A549 (cell line): ENCODE measurements around the gene XKR7. TPM values are rescaled to one million over a fixed set of nuclear protein-coding genes. Genes with fewer than 3 reads are reported as not detected.
A peak's percentile ranks its signal among the peaks of the same experiment; 100 is the strongest.
"Not testable (repeated sequence)": the region's sequence is repeated elsewhere in the genome, so short reads cannot be mapped to it uniquely, and the experiment has no call there.

Experiments used
- ATAC-seq, 2 experiments: fragments of 200-7000 bp in 1 of 2; fragments of >200 bp in 1 of 2; cut with Nextera tagmentation in 1 of 2; cut with Tn5 transposase in 1 of 2; 3 replicates each; pipeline versions ENCODE4 v1.8.0 to v1.9.1; 2018 to 2020; ENCODE audit warnings: mild to moderate bottlenecking in 1 of 2, moderate library complexity in 1 of 2
- CTCF ChIA-PET: fragments of 300-600 bp; sonication (Branson Sonifier 250); formaldehyde crosslinking; extraction: SDS; loops from one replicate; lab custom pipeline; 2021; ENCODE audit warnings: antibody characterized with exemption, inconsistent platforms; lab: Yijun Ruan, JAX
- POLR2A ChIA-PET: fragments of 350-600 bp; formaldehyde crosslinking; extraction: SDS; loops from one replicate; lab custom pipeline; 2021; ENCODE audit warnings: antibody characterized with exemption, inconsistent platforms; lab: Yijun Ruan, JAX
- DNase-seq, 2 experiments: peaks; one replicate each; pipeline versions ENCODE4 v3.0.0 to v3.0.0-alpha.2; 2011 to 2016; ENCODE audit warnings: low read depth in 1 of 2, low spot score in 1 of 2
- FAIRE-seq: peaks from 2 replicates; lab custom pipeline; 2011; peaks lifted over from hg19 to GRCh38; lab: Jason Lieb, UNC
- H3K27ac ChIP-seq, 2 experiments: fragments of >200 bp; sonication (Bioruptor Twin); formaldehyde crosslinking; 3 replicates each; pipeline ENCODE4 v1.5.1; 2016 to 2017
- H3K4me1 ChIP-seq: fragments of >200 bp; sonication (Bioruptor Twin); formaldehyde crosslinking; 3 replicates; pipeline ENCODE4 v1.6.1; 2016
- H3K4me2 ChIP-seq: fragments of >200 bp; sonication (Bioruptor Twin); formaldehyde crosslinking; 3 replicates; pipeline ENCODE4 v1.6.1; 2016
- H3K4me3 ChIP-seq: fragments of >200 bp; sonication (Bioruptor Twin); formaldehyde crosslinking; 3 replicates; pipeline ENCODE4 v1.5.1; 2016
- H3K9me3 ChIP-seq: fragments of >200 bp; sonication (Bioruptor Twin); formaldehyde crosslinking; 3 replicates; pipeline ENCODE4 v1.6.1; 2016
- BHLHE40 ChIP-seq: IDR thresholded peaks from 2 replicates; pipeline ENCODE4 v1.6.1; 2012; ENCODE audit warnings: low read depth, low read length, inconsistent platforms
- CBX8 ChIP-seq: fragments of 200-600 bp; sonication (generic); IDR thresholded peaks from 2 replicates; pipeline ENCODE4 v1.6.1; 2016
- CTCF ChIP-seq: fragments of >200 bp; sonication (Bioruptor Twin); formaldehyde crosslinking; IDR thresholded peaks from 3 replicates; pipeline ENCODE4 v1.5.1; 2016
- E2F6 ChIP-seq: IDR thresholded peaks from 2 replicates; pipeline ENCODE4 v1.6.1; 2012; ENCODE audit warnings: low read depth, borderline replicate concordance
- EHF ChIP-seq: fragments of 250-450 bp; sonication (Bioruptor Pico); IDR thresholded peaks from 2 replicates; pipeline ENCODE4 v1.5.0; 2020; ENCODE audit warnings: mild to moderate bottlenecking
- ELK1 ChIP-seq: fragments of 150-350 bp; IDR thresholded peaks from 2 replicates; pipeline ENCODE4 v1.6.1; 2014; ENCODE audit warnings: low read depth, mild to moderate bottlenecking, low read length
- ESRRA ChIP-seq: fragments of 150-350 bp; IDR thresholded peaks from 2 replicates; pipeline ENCODE4 v1.6.1; 2014; ENCODE audit warnings: mild to moderate bottlenecking, low read length, borderline replicate concordance
- FOSL2 ChIP-seq, 2 experiments: fragments of 450-650 bp in 1 of 2; fragments of >200 bp in 1 of 2; sonication (Bioruptor Twin) in 1 of 2; formaldehyde crosslinking; IDR thresholded peaks; 2 replicates each; pipeline versions ENCODE4 v1.5.0 to v1.6.1; 2016 to 2020; ENCODE audit warnings: mild to moderate bottlenecking in 1 of 2, moderate library complexity in 1 of 2
- HEYL ChIP-seq: fragments of 250-450 bp; sonication (Bioruptor Pico); IDR thresholded peaks from 2 replicates; pipeline ENCODE4 v1.8.0; 2021; ENCODE audit warnings: mild to moderate bottlenecking, moderate library complexity
- HMGXB4 ChIP-seq: fragments of 250-450 bp; sonication (Bioruptor Pico); IDR thresholded peaks from 2 replicates; pipeline ENCODE4 v1.5.0; 2021; ENCODE audit warnings: mild to moderate bottlenecking, moderate library complexity, borderline replicate concordance
- HOXA7 ChIP-seq: fragments of 250-450 bp; sonication (Bioruptor Pico); IDR thresholded peaks from 2 replicates; pipeline ENCODE4 v1.5.0; 2020; ENCODE audit warnings: mild to moderate bottlenecking, moderate library complexity
- JUN ChIP-seq, 2 experiments: fragments of >200 bp; sonication (Bioruptor Twin); formaldehyde crosslinking; IDR thresholded peaks; 2 replicates in 1 of 2; 3 replicates in 1 of 2; pipeline ENCODE4 v1.6.1; 2016 to 2017
- MAX ChIP-seq: IDR thresholded peaks from 2 replicates; pipeline ENCODE4 v1.6.1; 2012
- MYC ChIP-seq: IDR thresholded peaks from 2 replicates; pipeline ENCODE4 v1.6.1; 2012; ENCODE audit warnings: mild to moderate bottlenecking, inconsistent platforms, low read length, improper control_type of control experiment, borderline replicate concordance
- NR3C1 ChIP-seq: fragments of >200 bp; sonication (Bioruptor Twin); formaldehyde crosslinking; IDR thresholded peaks from 3 replicates; pipeline ENCODE4 v1.6.1; 2017
- POLR2A ChIP-seq: IDR thresholded peaks from 2 replicates; pipeline ENCODE4 v1.6.1; 2012; ENCODE audit warnings: mild to moderate bottlenecking, low read length
- RAD21 ChIP-seq, 2 experiments: fragments of >200 bp in 1 of 2; sonication (Bioruptor Twin) in 1 of 2; formaldehyde crosslinking in 1 of 2; IDR thresholded peaks in 1 of 2; conservative IDR thresholded peaks in 1 of 2; 2 replicates in 1 of 2; 3 replicates in 1 of 2; pipeline ENCODE4 v1.6.1; 2012 to 2018; ENCODE audit warnings: inconsistent platforms in 1 of 2
- SMC3 ChIP-seq: fragments of >200 bp; sonication (Bioruptor Twin); formaldehyde crosslinking; IDR thresholded peaks from 3 replicates; pipeline ENCODE4 v1.6.1; 2018; ENCODE audit warnings: inconsistent platforms
- TP53 ChIP-seq: fragments of 250-450 bp; sonication (Bioruptor Pico); IDR thresholded peaks from 2 replicates; pipeline ENCODE4 v1.5.0; 2021; ENCODE audit warnings: mild to moderate bottlenecking, moderate library complexity
- ZC3H11A ChIP-seq: fragments of 450-650 bp; IDR thresholded peaks from 2 replicates; pipeline ENCODE4 v1.6.1; 2014; ENCODE audit warnings: antibody characterized with exemption, mild to moderate bottlenecking
- ZNF302 ChIP-seq: fragments of 250-450 bp; sonication (Bioruptor Pico); IDR thresholded peaks from 2 replicates; pipeline ENCODE4 v1.9.0; 2021; ENCODE audit warnings: inconsistent platforms, mild to moderate bottlenecking, moderate library complexity
- WGBS: methylation state at CpG from one replicate; pipeline ENCODE4 v1.1.6; 2017; ENCODE audit errors: missing lambda C conversion rate; 5-methylcytosine and 5-hydroxymethylcytosine counted together
- polyA plus RNA-seq, 4 experiments: library from polyadenylated mRNA; depleted of rRNA in 3 of 4; stranded (reverse); fragments of >200 nt; fragmentation: RNase III in 1 of 4; extraction: RNeasy Plus Mini Kit Qiagen cat#74134 plus additional on column Dnase treatment in 1 of 4; gene quantifications; 2 replicates in 3 of 4; 3 replicates in 1 of 4; pipeline ENCODE4 v1.2.3, GENCODE V29; 2011 to 2017

Gene XKR7
- polyA plus RNA-seq, 2 of the 4 experiments (the other 2 are of a cell fraction), result 0.01 TPM; not detected in 1

GRCh38 chr20:32031007-32031958 lies 63.3 kb downstream of the XKR7 start:
- H3K4me3 ChIP-seq, result peak overlapping the region; percentile 24
- no peak for FAIRE-seq
- no peaks in the 10 kb centered on the region; the same call in 1 of the 3 replicates for H3K4me1 ChIP-seq
- WGBS, result 26% methylated on average over 36 of the region's 59 CpGs
- DNase-seq, result peak; percentile 86 to 89
- H3K9me3 ChIP-seq, result no peaks in the 10 kb centered on the region
- peak overlapping the region in 1 of 2 experiments; percentile 64; a peak in 4 of 6 replicates for H3K27ac ChIP-seq
- ChIA-PET CTCF (interaction anchor here (0.6 to 10.4 kb wide), 76 partner anchors 10 to 621 kb away, joined by 3 to 193 read pairs (median 5); partner anchors contain the start of genes FOXS1, HCK, MYLK2 and PDRG1), POLR2A (interaction anchor here (0.8 kb wide), 1 partner anchor 10 kb away, joined by 3 read pairs; no protein-coding TSS in a partner anchor)
- peak overlapping the region; percentile 73 for H3K4me2 ChIP-seq
- ATAC-seq, result peak; percentile 90 to 99
- TF ChIP-seq MAX (0 out of 2 replicates have a peak, but pooled peaks have one; percentile 18), HMGXB4 (CRISPR knock-in tag) (peak; percentile 35; the same call in 1 of the 2 replicates), CTCF (peak; percentile 99), SMC3 (peak; percentile 95), E2F6 (0 out of 2 replicates have a peak, but pooled peaks have one; percentile 20), MYC (no peak), EHF (CRISPR knock-in tag) (no peak), NR3C1 (no peak), RAD21 (conservative IDR thresholded peaks at IDR 0.05 in 1 of 2, IDR thresholded peaks at IDR 0.05 in 1 of 2) (peak; percentile 88 to 90), ELK1 (no peak)

- Histone ChIP-seq H3K9me3 (no peaks in the 10 kb centered on the region), H3K4me2 (no peak overlapping the region), H3K4me3 (no peak overlapping the region), H3K27ac (no peak overlapping the region), H3K4me1 (peaks cover 16% of the 10 kb centered on the region; the same call in 2 of the 3 replicates)
- ChIA-PET POLR2A (no interaction called here), CTCF (interaction anchor here (1.0 to 10.4 kb wide), 10 partner anchors 9 to 217 kb away, joined by 3 to 193 read pairs (median 4); partner anchors contain the start of gene PDRG1)
- TF ChIP-seq FOSL2 (IDR thresholded peaks at IDR 0.05) (no peak), FOSL2 (CRISPR knock-in tag; IDR thresholded peaks at IDR 0.05) (no peak), BHLHE40 (no peak), ZC3H11A (no peak), JUN (IDR thresholded peaks at IDR 0.05) (no peak), CBX8 (no peak), SMC3 (no peak), ZNF302 (CRISPR knock-in tag) (no peak), POLR2A (no peak), ESRRA (no peak), TP53 (no peak), HEYL (CRISPR knock-in tag) (no peak), RAD21 (conservative IDR thresholded peaks at IDR 0.05 in 1 of 2, IDR thresholded peaks at IDR 0.05 in 1 of 2) (no peak), HOXA7 (CRISPR knock-in tag) (no peak)
- DNase-seq (no peak), ATAC-seq (no peak), FAIRE-seq (no peak)
- WGBS, result 24% methylated on average over 2 of the region's 2 CpGs
Observed at GRCh38 chr20:32033316-32033715, 65.4 kb downstream of the XKR7 start.

- H3K27ac ChIP-seq, H3K4me3 ChIP-seq, POLR2A ChIA-PET, H3K9me3 ChIP-seq, DNase-seq, FAIRE-seq, H3K4me2 ChIP-seq, ATAC-seq: not testable (repeated sequence)
- WGBS, result 38% methylated on average over 3 of the region's 3 CpGs
- CTCF ChIA-PET, result interaction anchor here (1.0 to 10.4 kb wide), 12 partner anchors 8 to 217 kb away, joined by 3 to 193 read pairs (median 7); partner anchors contain the start of gene PDRG1
- H3K4me1 ChIP-seq, result peaks cover 16% of the 10 kb centered on the region; the same call in 2 of the 3 replicates
Observed at GRCh38 chr20:32033721-32034120, 65.8 kb downstream of the XKR7 start.
